GM18511 (cell line): ENCODE measurements around the gene CD86.
"Not testable (repeated sequence)": the region's sequence is repeated elsewhere in the genome, so short reads cannot be mapped to it uniquely, and the experiment has no call there.

Source experiments
- ATAC-seq: cut with Tn5 transposase; IDR thresholded peaks from one replicate; pipeline ENCODE4 v1.9.1; 2021; ENCODE audit warnings: mild to moderate bottlenecking, moderate library complexity; ENCODE audit not compliant: unreplicated experiment

Gene CD86

GRCh38 chr3:122148941-122149627 lies 93.9 kb downstream of the CD86 start:
- no peak for ATAC-seq

- ATAC-seq: no peak
These were observed 96.3 kb downstream of the CD86 start for GRCh38 chr3:122151480-122151879.

- ATAC-seq: not testable (repeated sequence)
These were observed 109.8 kb downstream of the CD86 start for GRCh38 chr3:122164983-122165382.

- no peak for ATAC-seq
These were observed 112.5 kb downstream of the CD86 start for GRCh38 chr3:122167630-122168029.

DNA sequence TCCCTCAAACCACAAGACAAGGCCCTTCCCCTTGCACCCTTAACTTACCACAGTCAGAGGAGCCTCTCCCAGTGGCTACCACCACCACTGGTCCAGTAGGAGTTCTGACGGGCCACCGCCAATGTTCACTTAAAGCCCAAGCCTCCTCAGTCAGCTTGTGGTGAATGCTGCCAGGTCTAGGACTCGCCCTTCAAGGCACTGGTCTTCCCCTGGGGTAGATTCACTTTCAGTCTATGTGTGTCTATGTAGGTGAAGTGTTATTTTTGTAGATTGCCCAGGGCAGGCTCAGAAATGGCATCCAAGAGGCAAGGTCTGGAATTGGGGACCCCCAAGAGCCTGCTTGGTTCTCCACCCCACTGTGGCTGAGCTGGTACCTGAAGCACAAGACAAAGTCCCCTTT lies 112.9 kb downstream of the CD86 start:
- no peak for ATAC-seq

GRCh38 chr3:122169911-122170310 lies 114.7 kb downstream of the CD86 start:
- no peak for ATAC-seq
